ENCODE results near the gene PAX5.

The PAX5 gene

GRCh38 chr9:36935768-36936497, 98.1 kb downstream of the PAX5 start:
- Histone ChIP-seq H3K9me3 (ENCODE audit: control insufficient read depth, low read length) (peaks cover 11% of the 10 kb centered on the region), H3K4me3 (ENCODE audit: low read length) (no peak overlapping the region), H3K36me3 (ENCODE audit: control insufficient read depth, insufficient read depth, low read length, severe bottlenecking) (no peaks in the 10 kb centered on the region), H3K9ac (ENCODE audit: low read length) (no peak overlapping the region), H3K4me1 (ENCODE audit: control insufficient read depth, insufficient read depth, low read length) (no peaks in the 10 kb centered on the region), H3K27me3 (replicated peaks; ENCODE audit: control insufficient read depth, insufficient read depth, low read length) (peaks cover 85% of the 10 kb centered on the region)
- DNase-seq (ENCODE audit: low read depth), result no peak

GRCh38 chr9:36935332-36935731, 98.7 kb downstream of the PAX5 start:
- Histone ChIP-seq H3K4me3 (ENCODE audit: low read length) (no peak overlapping the region), H3K9ac (ENCODE audit: low read length) (no peak overlapping the region), H3K27me3 (replicated peaks; ENCODE audit: control insufficient read depth, insufficient read depth, low read length) (peaks cover 84% of the 10 kb centered on the region), H3K36me3 (ENCODE audit: control insufficient read depth, insufficient read depth, low read length, severe bottlenecking) (no peaks in the 10 kb centered on the region), H3K9me3 (ENCODE audit: control insufficient read depth, low read length) (peaks cover 11% of the 10 kb centered on the region), H3K4me1 (ENCODE audit: control insufficient read depth, insufficient read depth, low read length) (no peaks in the 10 kb centered on the region)
- no peak for DNase-seq (ENCODE audit: low read depth)

- H3K9ac ChIP-seq (ENCODE audit: low read length), result no peak overlapping the region
- peaks cover 11% of the 10 kb centered on the region for H3K9me3 ChIP-seq (ENCODE audit: control insufficient read depth, low read length)
- peaks cover 81% of the 10 kb centered on the region for H3K27me3 ChIP-seq (replicated peaks; ENCODE audit: control insufficient read depth, insufficient read depth, low read length)
- no peak overlapping the region for H3K4me3 ChIP-seq (ENCODE audit: low read length)
- no peaks in the 10 kb centered on the region for H3K36me3 ChIP-seq (ENCODE audit: control insufficient read depth, insufficient read depth, low read length, severe bottlenecking)
- no peak for DNase-seq (ENCODE audit: low read depth)
- H3K4me1 ChIP-seq (ENCODE audit: control insufficient read depth, insufficient read depth, low read length), result no peaks in the 10 kb centered on the region
These were observed 99.5 kb downstream of the PAX5 start for GRCh38 chr9:36934478-36935065.

GRCh38 chr9:36933676-36934215, 100.3 kb downstream of the PAX5 start:
- DNase-seq (ENCODE audit: low read depth), result no peak
- Histone ChIP-seq H3K9ac (ENCODE audit: low read length) (no peak overlapping the region), H3K9me3 (ENCODE audit: control insufficient read depth, low read length) (peaks cover 11% of the 10 kb centered on the region), H3K27me3 (replicated peaks; ENCODE audit: control insufficient read depth, insufficient read depth, low read length) (peaks cover 77% of the 10 kb centered on the region), H3K4me3 (ENCODE audit: low read length) (no peak overlapping the region), H3K4me1 (ENCODE audit: control insufficient read depth, insufficient read depth, low read length) (peaks cover 4% of the 10 kb centered on the region), H3K36me3 (ENCODE audit: control insufficient read depth, insufficient read depth, low read length, severe bottlenecking) (no peaks in the 10 kb centered on the region)

- DNase-seq (ENCODE audit: low read depth), result no peak
- Histone ChIP-seq H3K4me1 (ENCODE audit: control insufficient read depth, insufficient read depth, low read length) (peaks cover 4% of the 10 kb centered on the region), H3K4me3 (ENCODE audit: low read length) (no peak overlapping the region), H3K27me3 (replicated peaks; ENCODE audit: control insufficient read depth, insufficient read depth, low read length) (peaks cover 70% of the 10 kb centered on the region), H3K9me3 (ENCODE audit: control insufficient read depth, low read length) (peaks cover 11% of the 10 kb centered on the region), H3K36me3 (ENCODE audit: control insufficient read depth, insufficient read depth, low read length, severe bottlenecking) (no peaks in the 10 kb centered on the region), H3K9ac (ENCODE audit: low read length) (no peak overlapping the region)
These were observed 101.9 kb downstream of the PAX5 start for GRCh38 chr9:36932198-36932597.

GRCh38 chr9:36930941-36931340, 103.1 kb downstream of the PAX5 start:
- H3K27me3 ChIP-seq (replicated peaks; ENCODE audit: control insufficient read depth, insufficient read depth, low read length), result peaks cover 70% of the 10 kb centered on the region

GRCh38 chr9:36929350-36929675, 104.8 kb downstream of the PAX5 start:
- peaks cover 4% of the 10 kb centered on the region for H3K4me1 ChIP-seq (ENCODE audit: control insufficient read depth, insufficient read depth, low read length)
- peaks cover 6% of the 10 kb centered on the region for H3K9me3 ChIP-seq (ENCODE audit: control insufficient read depth, low read length)
- no peak overlapping the region for H3K4me3 ChIP-seq (ENCODE audit: low read length)
- H3K9ac ChIP-seq (ENCODE audit: low read length), result no peak overlapping the region
- peaks cover 68% of the 10 kb centered on the region for H3K27me3 ChIP-seq (replicated peaks; ENCODE audit: control insufficient read depth, insufficient read depth, low read length)
- DNase-seq (ENCODE audit: low read depth), result no peak
- no peaks in the 10 kb centered on the region for H3K36me3 ChIP-seq (ENCODE audit: control insufficient read depth, insufficient read depth, low read length, severe bottlenecking)

More at GRCh38 chr9:36930941-36931340, 103.1 kb downstream of the PAX5 start:
- Histone ChIP-seq H3K4me1 (ENCODE audit: control insufficient read depth, insufficient read depth, low read length) (peaks cover 4% of the 10 kb centered on the region), H3K9ac (ENCODE audit: low read length) (no peak overlapping the region), H3K4me3 (ENCODE audit: low read length) (no peak overlapping the region), H3K9me3 (ENCODE audit: control insufficient read depth, low read length) (peaks cover 8% of the 10 kb centered on the region), H3K36me3 (ENCODE audit: control insufficient read depth, insufficient read depth, low read length, severe bottlenecking) (no peaks in the 10 kb centered on the region)
- DNase-seq (ENCODE audit: low read depth), result no peak

GRCh38 chr9:36928670-36929349, 105.3 kb downstream of the PAX5 start:
- Histone ChIP-seq H3K9me3 (ENCODE audit: control insufficient read depth, low read length) (peaks cover 6% of the 10 kb centered on the region), H3K4me3 (ENCODE audit: low read length) (no peak overlapping the region), H3K9ac (ENCODE audit: low read length) (no peak overlapping the region), H3K27me3 (replicated peaks; ENCODE audit: control insufficient read depth, insufficient read depth, low read length) (peaks cover 66% of the 10 kb centered on the region), H3K36me3 (ENCODE audit: control insufficient read depth, insufficient read depth, low read length, severe bottlenecking) (no peaks in the 10 kb centered on the region), H3K4me1 (ENCODE audit: control insufficient read depth, insufficient read depth, low read length) (peaks cover 4% of the 10 kb centered on the region)
- DNase-seq (ENCODE audit: low read depth), result peak; percentile 38

GRCh38 chr9:36928210-36928609, 105.9 kb downstream of the PAX5 start:
- H3K4me3 ChIP-seq (ENCODE audit: low read length), result no peak overlapping the region
- no peak overlapping the region for H3K9ac ChIP-seq (ENCODE audit: low read length)
- peaks cover 62% of the 10 kb centered on the region for H3K27me3 ChIP-seq (replicated peaks; ENCODE audit: control insufficient read depth, insufficient read depth, low read length)
- no peaks in the 10 kb centered on the region for H3K36me3 ChIP-seq (ENCODE audit: control insufficient read depth, insufficient read depth, low read length, severe bottlenecking)
- no peak for DNase-seq (ENCODE audit: low read depth)
- peaks cover 6% of the 10 kb centered on the region for H3K9me3 ChIP-seq (ENCODE audit: control insufficient read depth, low read length)
- peaks cover 4% of the 10 kb centered on the region for H3K4me1 ChIP-seq (ENCODE audit: control insufficient read depth, insufficient read depth, low read length)

- H3K4me3 ChIP-seq (ENCODE audit: low read length), result no peak overlapping the region
- H3K9me3 ChIP-seq (ENCODE audit: control insufficient read depth, low read length), result no peaks in the 10 kb centered on the region
- H3K9ac ChIP-seq (ENCODE audit: low read length), result no peak overlapping the region
- H3K4me1 ChIP-seq (ENCODE audit: control insufficient read depth, insufficient read depth, low read length), result peaks cover 4% of the 10 kb centered on the region
- peaks cover 48% of the 10 kb centered on the region for H3K27me3 ChIP-seq (replicated peaks; ENCODE audit: control insufficient read depth, insufficient read depth, low read length)
- no peak for DNase-seq (ENCODE audit: low read depth)
- H3K36me3 ChIP-seq (ENCODE audit: control insufficient read depth, insufficient read depth, low read length, severe bottlenecking), result no peaks in the 10 kb centered on the region
These were observed 109.2 kb downstream of the PAX5 start for GRCh38 chr9:36924757-36925432.

GRCh38 chr9:36924071-36924470, 110.0 kb downstream of the PAX5 start:
- peaks cover 3% of the 10 kb centered on the region for H3K4me1 ChIP-seq (ENCODE audit: control insufficient read depth, insufficient read depth, low read length)
- H3K27me3 ChIP-seq (replicated peaks; ENCODE audit: control insufficient read depth, insufficient read depth, low read length), result peaks cover 42% of the 10 kb centered on the region
- H3K9me3 ChIP-seq (ENCODE audit: control insufficient read depth, low read length), result peaks cover 4% of the 10 kb centered on the region
- no peak overlapping the region for H3K4me3 ChIP-seq (ENCODE audit: low read length)
- no peaks in the 10 kb centered on the region for H3K36me3 ChIP-seq (ENCODE audit: control insufficient read depth, insufficient read depth, low read length, severe bottlenecking)
- no peak overlapping the region for H3K9ac ChIP-seq (ENCODE audit: low read length)
- DNase-seq (ENCODE audit: low read depth), result peak; percentile 68
